MM.1S (cell line): ENCODE results near the gene ZNF608.

ENCODE experiments used
- EZH2phosphoT487 ChIP-seq: fragments of 300-600 bp; sonication (generic); IDR thresholded peaks from 2 replicates; pipeline ENCODE4 v1.6.1; 2018; ENCODE audit warnings: antibody characterized with exemption, low read length
- TF ChIP-seq, protein P1 (sequence below): fragments of 300-600 bp; sonication (generic); IDR thresholded peaks from 2 replicates; pipeline ENCODE4 v1.5.1; 2016; ENCODE audit warnings: antibody characterized with exemption, low read length, mixed read lengths

DNA sequence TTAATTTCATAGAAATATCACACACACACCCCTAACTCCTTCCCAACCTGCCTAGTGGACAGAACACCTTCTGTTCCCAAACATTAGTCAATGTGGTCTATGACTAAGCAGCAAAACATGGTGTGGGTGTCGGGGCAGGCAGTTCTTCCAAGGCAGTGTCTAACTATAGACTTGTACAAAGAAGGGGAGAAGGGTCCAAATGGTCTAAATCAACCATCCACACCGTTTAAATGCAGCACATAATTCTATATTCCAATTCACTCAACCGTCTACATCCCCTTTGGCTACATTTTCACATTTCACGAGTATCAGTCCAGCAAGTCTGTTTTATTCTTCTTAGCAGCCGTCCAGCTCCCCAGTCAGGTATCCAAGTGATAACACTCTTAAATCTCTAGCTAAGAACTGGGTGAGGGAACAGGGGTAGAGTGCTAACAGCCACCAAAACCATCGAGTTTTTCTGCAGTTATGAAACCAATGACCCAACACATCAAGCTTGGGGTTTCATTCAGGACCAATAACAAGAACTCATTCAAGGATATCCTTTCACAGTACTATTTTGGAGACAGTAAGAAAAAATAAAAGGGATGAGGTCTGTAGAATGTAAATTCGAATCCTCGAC lies 3.3 kb downstream of the ZNF608 start:
- TF ChIP-seq, protein P1, sequence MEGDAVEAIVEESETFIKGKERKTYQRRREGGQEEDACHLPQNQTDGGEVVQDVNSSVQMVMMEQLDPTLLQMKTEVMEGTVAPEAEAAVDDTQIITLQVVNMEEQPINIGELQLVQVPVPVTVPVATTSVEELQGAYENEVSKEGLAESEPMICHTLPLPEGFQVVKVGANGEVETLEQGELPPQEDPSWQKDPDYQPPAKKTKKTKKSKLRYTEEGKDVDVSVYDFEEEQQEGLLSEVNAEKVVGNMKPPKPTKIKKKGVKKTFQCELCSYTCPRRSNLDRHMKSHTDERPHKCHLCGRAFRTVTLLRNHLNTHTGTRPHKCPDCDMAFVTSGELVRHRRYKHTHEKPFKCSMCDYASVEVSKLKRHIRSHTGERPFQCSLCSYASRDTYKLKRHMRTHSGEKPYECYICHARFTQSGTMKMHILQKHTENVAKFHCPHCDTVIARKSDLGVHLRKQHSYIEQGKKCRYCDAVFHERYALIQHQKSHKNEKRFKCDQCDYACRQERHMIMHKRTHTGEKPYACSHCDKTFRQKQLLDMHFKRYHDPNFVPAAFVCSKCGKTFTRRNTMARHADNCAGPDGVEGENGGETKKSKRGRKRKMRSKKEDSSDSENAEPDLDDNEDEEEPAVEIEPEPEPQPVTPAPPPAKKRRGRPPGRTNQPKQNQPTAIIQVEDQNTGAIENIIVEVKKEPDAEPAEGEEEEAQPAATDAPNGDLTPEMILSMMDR: no peak
- no peak for TF ChIP-seq EZH2phosphoT487
